ENCODE measurements around the gene RYR2.

RYR2 gene

DNA sequence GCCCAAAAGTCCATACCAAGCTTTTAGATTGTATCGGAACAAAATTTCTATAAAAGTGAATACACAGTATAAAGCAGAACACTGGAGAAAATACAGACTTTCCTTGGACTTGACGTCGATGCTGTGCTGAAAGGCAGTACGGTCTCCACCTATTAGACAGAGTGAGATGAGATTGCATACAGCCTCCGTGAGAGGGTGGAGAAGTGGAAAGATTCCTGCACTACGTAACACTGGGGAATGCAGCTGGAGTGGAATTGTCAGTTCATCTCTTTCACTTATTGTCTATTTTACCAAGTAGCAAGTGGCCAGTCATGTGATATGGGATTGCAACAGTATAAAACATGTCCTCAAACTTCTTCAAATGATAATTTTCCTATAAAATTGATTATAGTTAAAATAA lies 639.2 kb downstream of the RYR2 start:
- DNase-seq (ENCODE audit: low read depth), result no peak
- TF ChIP-seq, protein P1, sequence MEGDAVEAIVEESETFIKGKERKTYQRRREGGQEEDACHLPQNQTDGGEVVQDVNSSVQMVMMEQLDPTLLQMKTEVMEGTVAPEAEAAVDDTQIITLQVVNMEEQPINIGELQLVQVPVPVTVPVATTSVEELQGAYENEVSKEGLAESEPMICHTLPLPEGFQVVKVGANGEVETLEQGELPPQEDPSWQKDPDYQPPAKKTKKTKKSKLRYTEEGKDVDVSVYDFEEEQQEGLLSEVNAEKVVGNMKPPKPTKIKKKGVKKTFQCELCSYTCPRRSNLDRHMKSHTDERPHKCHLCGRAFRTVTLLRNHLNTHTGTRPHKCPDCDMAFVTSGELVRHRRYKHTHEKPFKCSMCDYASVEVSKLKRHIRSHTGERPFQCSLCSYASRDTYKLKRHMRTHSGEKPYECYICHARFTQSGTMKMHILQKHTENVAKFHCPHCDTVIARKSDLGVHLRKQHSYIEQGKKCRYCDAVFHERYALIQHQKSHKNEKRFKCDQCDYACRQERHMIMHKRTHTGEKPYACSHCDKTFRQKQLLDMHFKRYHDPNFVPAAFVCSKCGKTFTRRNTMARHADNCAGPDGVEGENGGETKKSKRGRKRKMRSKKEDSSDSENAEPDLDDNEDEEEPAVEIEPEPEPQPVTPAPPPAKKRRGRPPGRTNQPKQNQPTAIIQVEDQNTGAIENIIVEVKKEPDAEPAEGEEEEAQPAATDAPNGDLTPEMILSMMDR (IDR thresholded peaks at IDR 0.05; ENCODE audit: control insufficient read depth, extremely low read depth, insufficient read depth), result no peak
- H3K4me3 ChIP-seq (ENCODE audit: low read depth, low read length), result no peak overlapping the region

DNA sequence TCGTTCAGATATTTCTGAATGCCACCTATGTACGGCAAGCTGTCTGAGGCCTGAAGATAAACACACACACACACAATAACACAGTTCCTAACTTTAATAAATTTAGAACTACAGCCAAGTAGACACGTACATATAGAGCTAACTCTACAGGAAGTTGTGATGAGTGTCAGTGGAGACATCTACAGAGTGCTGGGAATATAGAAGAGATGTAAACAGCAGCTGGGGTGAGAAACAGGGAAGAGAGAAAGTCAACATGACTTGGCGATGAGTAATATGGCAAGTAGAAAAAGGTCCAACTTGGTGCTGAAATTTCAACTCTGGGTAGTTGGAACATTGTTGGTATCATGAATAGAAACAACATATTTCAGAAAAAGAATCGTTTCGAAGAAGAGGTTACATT lies 642.3 kb downstream of the RYR2 start:
- no peak for DNase-seq (ENCODE audit: low read depth)
- TF ChIP-seq, protein P1 (IDR thresholded peaks at IDR 0.05; ENCODE audit: control insufficient read depth, extremely low read depth, insufficient read depth), result no peak

DNA sequence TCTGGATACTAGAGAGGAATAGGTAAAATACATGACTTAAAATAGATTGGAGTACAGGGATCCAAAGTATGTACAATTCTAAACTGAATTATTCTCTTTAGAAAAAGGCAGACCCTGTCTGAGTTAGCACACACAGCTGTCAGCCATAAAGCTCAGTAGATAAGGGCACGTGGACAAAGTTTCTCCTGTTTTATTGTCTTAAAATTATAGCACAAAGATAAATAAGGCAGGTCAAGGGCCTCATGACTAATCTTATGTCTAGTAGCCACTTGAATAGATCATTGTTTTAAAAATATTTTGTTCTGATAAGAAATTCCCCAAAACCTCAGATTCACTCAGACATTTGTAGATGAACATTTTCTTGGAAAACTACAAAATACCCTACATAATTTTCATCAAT lies 643.6 kb downstream of the RYR2 start:
- H3K4me3 ChIP-seq (ENCODE audit: low read depth, low read length), result no peak overlapping the region
- TF ChIP-seq, protein P1 (IDR thresholded peaks at IDR 0.05; ENCODE audit: control insufficient read depth, extremely low read depth, insufficient read depth), result no peak
- DNase-seq (ENCODE audit: low read depth), result no peak

More for the DNA sequence above, 642.3 kb downstream of the RYR2 start:
- H3K4me3 ChIP-seq (ENCODE audit: low read depth, low read length), result no peak overlapping the region

DNA sequence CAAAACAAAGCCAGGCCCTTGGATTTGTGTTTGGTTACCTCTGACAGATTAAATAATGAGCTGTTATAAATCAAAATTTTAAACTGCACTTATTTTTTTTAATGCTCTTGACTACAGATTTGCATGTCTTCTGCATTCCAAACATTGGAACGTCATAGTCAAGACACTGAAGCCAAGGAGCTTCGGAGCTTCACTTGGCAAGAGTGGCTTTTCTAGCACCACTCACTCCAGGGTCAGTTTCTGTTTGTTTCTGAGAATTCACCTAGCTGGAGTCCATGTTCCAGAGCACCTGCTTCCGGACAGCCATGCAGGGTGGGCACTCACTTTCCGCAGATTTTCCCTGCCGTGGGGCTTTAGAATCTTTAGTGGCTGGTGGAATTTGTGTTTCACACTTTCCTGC lies 645.8 kb downstream of the RYR2 start:
- no peak overlapping the region for H3K4me3 ChIP-seq (ENCODE audit: low read depth, low read length)

DNA sequence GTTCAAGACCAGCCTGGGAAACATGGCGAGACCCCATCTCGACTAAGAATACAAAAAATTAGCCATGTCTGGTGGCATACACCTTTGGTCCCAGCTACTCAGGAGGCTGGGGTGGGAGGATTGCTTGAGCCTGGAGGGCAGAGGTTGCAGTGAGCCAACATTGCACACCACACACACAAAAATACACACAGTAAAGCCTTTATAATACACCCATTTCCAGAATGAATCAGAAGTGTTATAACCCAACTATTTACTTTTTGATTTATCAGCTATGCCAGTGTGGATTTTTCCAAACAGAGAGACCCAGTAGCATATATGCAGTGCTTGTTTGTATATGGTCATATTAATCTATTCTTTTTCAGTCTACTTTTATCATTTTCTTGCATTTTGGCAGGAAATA lies 648.7 kb downstream of the RYR2 start:
- DNase-seq (ENCODE audit: low read depth), result no peak
- H3K4me3 ChIP-seq (ENCODE audit: low read depth, low read length), result no peak overlapping the region
- TF ChIP-seq, protein P1 (IDR thresholded peaks at IDR 0.05; ENCODE audit: control insufficient read depth, extremely low read depth, insufficient read depth), result no peak

More for the DNA sequence above, 645.8 kb downstream of the RYR2 start:
- no peak for DNase-seq (ENCODE audit: low read depth)
- TF ChIP-seq, protein P1 (IDR thresholded peaks at IDR 0.05; ENCODE audit: control insufficient read depth, extremely low read depth, insufficient read depth), result no peak

DNA sequence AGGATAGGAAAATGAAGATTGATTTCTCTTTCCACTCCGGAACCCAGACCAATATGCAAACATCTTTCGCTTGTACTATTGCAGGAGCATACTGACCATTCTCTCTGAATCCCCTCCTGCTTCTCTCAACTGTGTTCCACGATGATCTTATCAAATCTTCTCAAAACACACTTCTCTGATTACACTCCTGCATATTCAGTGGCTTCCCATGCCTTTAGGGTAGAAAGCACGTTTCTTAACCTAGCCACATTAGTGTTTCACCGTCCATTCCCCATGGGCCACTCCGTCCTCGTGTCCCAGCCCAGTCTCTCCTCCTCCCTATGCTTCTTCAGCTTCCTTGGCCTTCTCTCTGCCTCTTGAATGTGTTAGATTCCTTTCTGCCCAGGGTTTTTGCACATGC lies 650.3 kb downstream of the RYR2 start:
- TF ChIP-seq, protein P1 (IDR thresholded peaks at IDR 0.05; ENCODE audit: control insufficient read depth, extremely low read depth, insufficient read depth), result no peak
- no peak for DNase-seq (ENCODE audit: low read depth)
- H3K4me3 ChIP-seq (ENCODE audit: low read depth, low read length), result no peak overlapping the region

DNA sequence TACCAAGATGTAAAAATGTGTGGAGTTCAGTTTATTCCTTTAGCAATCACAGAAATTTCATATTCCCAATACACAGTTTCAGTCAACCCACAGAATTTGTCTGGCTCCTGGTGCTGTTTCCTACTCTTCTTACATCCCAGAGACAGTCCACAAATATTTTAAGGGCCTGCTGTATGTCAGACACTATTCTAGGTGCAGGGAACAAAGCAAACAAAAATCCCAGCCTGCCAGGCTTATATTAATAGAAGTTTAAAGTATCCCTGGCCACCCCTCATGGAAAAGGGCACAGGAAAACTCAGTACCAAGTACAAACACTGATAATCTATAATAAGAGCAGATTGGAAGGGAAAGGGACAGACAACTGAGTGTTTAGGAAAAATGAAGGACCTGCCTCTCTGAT lies 653.9 kb downstream of the RYR2 start:
- no peak for DNase-seq (ENCODE audit: low read depth)
- TF ChIP-seq, protein P1 (IDR thresholded peaks at IDR 0.05; ENCODE audit: control insufficient read depth, extremely low read depth, insufficient read depth), result no peak
- H3K4me3 ChIP-seq (ENCODE audit: low read depth, low read length), result no peak overlapping the region
